Esophagus mucosa (tissue), 1 donor: ENCODE results near the gene HSF4. TPM values are rescaled to one million over a fixed set of nuclear protein-coding genes. Genes with fewer than 3 reads are reported as not detected.

Source experiments
- ATAC-seq: fragments of 200-7000 bp; cut with Tn5 transposase; one replicate; pipeline ENCODE4 v1.9.1; 2020
- total RNA-seq: library from RNA; stranded (reverse); gene quantifications from one replicate; pipeline ENCODE4 v1.2.4, GENCODE V29; 2023
- donor health status: DM: yes; HTN: yes; CAD: no.

Gene HSF4
- total RNA-seq, 1 donor from 2014 or later = 10.9 TPM

GRCh38 chr16:67150047-67150832 lies 14.3 kb upstream of the HSF4 start:
- ATAC-seq = peak; percentile 57

GRCh38 chr16:67150833-67151396 lies 13.6 kb upstream of the HSF4 start, which contains the start of gene B3GNT9:
B3GNT9 (minus strand) TSS chr16:67150998; CDS start chr16:67150485, 513 bp downstream.
- peak; percentile 53 for ATAC-seq

GRCh38 chr16:67151431-67152097 lies 13.0 kb upstream of the HSF4 start:
- no peak for ATAC-seq

GRCh38 chr16:67154578-67155294 lies 9.8 kb upstream of the HSF4 start:
- no peak for ATAC-seq

GRCh38 chr16:67155295-67156142 lies 9.0 kb upstream of the HSF4 start:
- peak; percentile 58 for ATAC-seq

GRCh38 chr16:67156143-67156844 lies 8.3 kb upstream of the HSF4 start:
- no peak for ATAC-seq

- no peak for ATAC-seq
These were observed 7.3 kb upstream of the HSF4 start for GRCh38 chr16:67157106-67157748.

GRCh38 chr16:67157892-67158635 lies 6.5 kb upstream of the HSF4 start:
- no peak for ATAC-seq

- ATAC-seq = peak; percentile 25
These were observed 5.6 kb upstream of the HSF4 start for GRCh38 chr16:67158637-67159600.

- ATAC-seq = no peak
These were observed 2.9 kb upstream of the HSF4 start for GRCh38 chr16:67161595-67162058.

- ATAC-seq = no peak
These were observed 1.9 kb upstream of the HSF4 start for GRCh38 chr16:67162506-67163163.

GRCh38 chr16:67163164-67163998 lies 1.2 kb upstream of the HSF4 start:
- ATAC-seq = peak; percentile 34

- ATAC-seq = no peak
These were observed 466 bp upstream of the HSF4 start for GRCh38 chr16:67163999-67164558.

GRCh38 chr16:67165121-67166078 lies 855 bp downstream of the HSF4 start:
- ATAC-seq = no peak

GRCh38 chr16:67166110-67166547 lies 1.6 kb downstream of the HSF4 start:
- ATAC-seq = no peak
